SU-DHL-6 (cell line): ENCODE data around the gene KLHL7.

ENCODE experiments used
- H2AFZ ChIP-seq: fragments of 200-600 bp; sonication (generic); 2 replicates; pipeline ENCODE4 v1.6.1; 2014; ENCODE audit warnings: low read depth, mild to moderate bottlenecking, moderate library complexity, mixed read lengths, antibody characterized with exemption, low read length; ENCODE audit not compliant: severe bottlenecking
- H3F3A ChIP-seq: fragments of 200-600 bp; shearing (Covaris generic); 2 replicates; pipeline ENCODE4 v1.6.0; 2016; ENCODE audit warnings: antibody characterized with exemption, mild to moderate bottlenecking; ENCODE audit not compliant: insufficient read depth
- H3K27ac ChIP-seq: fragments of 200-600 bp; sonication (generic); 2 replicates; pipeline ENCODE4 v1.5.1; 2016; ENCODE audit warnings: low read depth, mild to moderate bottlenecking, low read length, moderate library complexity, mixed read lengths
- H3K27me3 ChIP-seq: fragments of 200-600 bp; sonication (generic), shearing (Covaris generic); 2 replicates; pipeline ENCODE4 v1.6.0; 2014; ENCODE audit warnings: mild to moderate bottlenecking, low read length
- H3K36me3 ChIP-seq: fragments of 200-600 bp; sonication (generic); 2 replicates; pipeline ENCODE4 v1.6.1; 2014; ENCODE audit warnings: mild to moderate bottlenecking, low read length, mixed read lengths
- H3K4me2 ChIP-seq: fragments of 300-600, 200-600 bp; shearing (Covaris generic), sonication (generic); 2 replicates; pipeline ENCODE4 v1.6.0; 2014; ENCODE audit warnings: low read length, low read depth, mild to moderate bottlenecking; ENCODE audit not compliant: poor library complexity, severe bottlenecking
- H3K4me3 ChIP-seq: fragments of 200-600 bp; sonication (generic); 2 replicates; pipeline ENCODE4 v1.5.1; 2014; ENCODE audit warnings: antibody characterized with exemption, low read length, mild to moderate bottlenecking, mixed read lengths; ENCODE audit not compliant: insufficient read depth, poor library complexity, severe bottlenecking
- H3K79me2 ChIP-seq: fragments of 200-600 bp; sonication (generic); 2 replicates; pipeline ENCODE4 v1.6.1; 2014; ENCODE audit warnings: mild to moderate bottlenecking, low read length, moderate library complexity; ENCODE audit not compliant: insufficient read depth
- H3K9ac ChIP-seq: fragments of 200-600 bp; sonication (generic); 2 replicates; pipeline ENCODE4 v1.7.0; 2014; ENCODE audit warnings: mild to moderate bottlenecking, low read length
- H3K9me2 ChIP-seq: fragments of 200-600 bp; sonication (generic); replicated peaks from 2 replicates; pipeline ENCODE4 v1.6.1; 2014; ENCODE audit warnings: low read length; ENCODE audit not compliant: insufficient read depth
- H3K9me3 ChIP-seq: fragments of 200-600 bp; sonication (generic); 2 replicates; pipeline ENCODE4 v1.6.1; 2014; ENCODE audit warnings: low read length, mixed read lengths; ENCODE audit not compliant: insufficient read depth
- H4K20me1 ChIP-seq: fragments of 200-600 bp; sonication (generic); 2 replicates; pipeline ENCODE4 v1.6.1; 2014; ENCODE audit warnings: low read depth, mild to moderate bottlenecking, antibody characterized with exemption, low read length, moderate library complexity, mixed read lengths
- EZH2phosphoT487 ChIP-seq: fragments of 200-600 bp; sonication (generic), shearing (Covaris generic); conservative IDR thresholded peaks from 2 replicates; pipeline ENCODE4 v1.6.1; 2018; ENCODE audit warnings: mild to moderate bottlenecking, antibody characterized with exemption, low read length, moderate library complexity, mixed read lengths
- TF ChIP-seq, protein P1 (sequence below): fragments of 200-600 bp; sonication (generic); IDR thresholded peaks from one replicate; pipeline ENCODE4 v1.5.1; 2017; ENCODE audit warnings: antibody characterized with exemption, mild to moderate bottlenecking, low read length, moderate library complexity; ENCODE audit not compliant: insufficient read depth, poor library complexity, severe bottlenecking

KLHL7 gene

DNA sequence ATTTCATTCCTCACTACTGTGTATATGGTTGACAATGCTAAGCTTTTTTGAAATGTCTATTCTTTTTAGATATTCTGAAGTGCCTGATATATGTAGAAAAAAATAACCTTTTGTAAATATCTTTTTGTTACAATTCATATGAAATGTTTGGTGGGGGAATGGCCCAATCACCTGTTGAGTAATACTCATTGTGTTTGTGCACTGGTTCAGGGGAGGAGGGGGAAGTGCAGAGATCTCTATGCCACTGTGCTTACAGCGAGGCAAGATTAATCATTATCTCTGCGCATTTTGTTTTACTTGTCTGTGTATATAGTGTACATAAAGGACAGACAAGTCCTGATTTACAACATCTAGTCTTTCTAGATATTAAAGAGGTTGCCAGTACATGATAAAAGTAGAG lies 101.4 kb downstream of the KLHL7 start:
- Histone ChIP-seq H3K9ac (no peak overlapping the region), H3K27ac (no peak overlapping the region), H2AFZ (no peak overlapping the region), H3K4me2 (no peak overlapping the region), H3K36me3 (peaks cover 4% of the 10 kb centered on the region; the same call in 1 of the 2 replicates), H3K9me2 (no peaks in the 10 kb centered on the region), H3K79me2 (no peaks in the 10 kb centered on the region), H4K20me1 (no peaks in the 10 kb centered on the region), H3F3A (peaks cover 13% of the 10 kb centered on the region), H3K27me3 (no peaks in the 10 kb centered on the region), H3K9me3 (no peaks in the 10 kb centered on the region), H3K4me3 (no peak overlapping the region)
- TF ChIP-seq, protein P1, sequence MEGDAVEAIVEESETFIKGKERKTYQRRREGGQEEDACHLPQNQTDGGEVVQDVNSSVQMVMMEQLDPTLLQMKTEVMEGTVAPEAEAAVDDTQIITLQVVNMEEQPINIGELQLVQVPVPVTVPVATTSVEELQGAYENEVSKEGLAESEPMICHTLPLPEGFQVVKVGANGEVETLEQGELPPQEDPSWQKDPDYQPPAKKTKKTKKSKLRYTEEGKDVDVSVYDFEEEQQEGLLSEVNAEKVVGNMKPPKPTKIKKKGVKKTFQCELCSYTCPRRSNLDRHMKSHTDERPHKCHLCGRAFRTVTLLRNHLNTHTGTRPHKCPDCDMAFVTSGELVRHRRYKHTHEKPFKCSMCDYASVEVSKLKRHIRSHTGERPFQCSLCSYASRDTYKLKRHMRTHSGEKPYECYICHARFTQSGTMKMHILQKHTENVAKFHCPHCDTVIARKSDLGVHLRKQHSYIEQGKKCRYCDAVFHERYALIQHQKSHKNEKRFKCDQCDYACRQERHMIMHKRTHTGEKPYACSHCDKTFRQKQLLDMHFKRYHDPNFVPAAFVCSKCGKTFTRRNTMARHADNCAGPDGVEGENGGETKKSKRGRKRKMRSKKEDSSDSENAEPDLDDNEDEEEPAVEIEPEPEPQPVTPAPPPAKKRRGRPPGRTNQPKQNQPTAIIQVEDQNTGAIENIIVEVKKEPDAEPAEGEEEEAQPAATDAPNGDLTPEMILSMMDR = no peak
- no peak for TF ChIP-seq EZH2phosphoT487

DNA sequence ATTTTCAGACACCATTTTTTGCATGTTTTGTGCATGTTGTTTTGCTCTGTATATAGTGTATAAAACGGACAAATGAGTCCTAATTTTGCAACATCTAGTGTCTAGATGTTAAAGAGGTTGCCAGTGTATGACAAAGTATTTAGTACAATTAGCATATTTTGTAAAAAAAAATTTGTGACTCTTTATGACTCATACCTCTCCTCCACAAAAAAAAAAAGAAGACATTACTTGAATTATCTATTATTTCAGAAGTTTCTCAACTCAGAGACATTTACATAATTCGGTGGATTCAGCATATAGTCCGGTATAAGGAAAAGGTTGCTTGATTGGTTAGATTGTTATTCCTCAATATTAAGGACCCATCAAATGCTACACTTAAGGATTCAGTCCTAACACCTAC lies 102.3 kb downstream of the KLHL7 start:
- no peaks in the 10 kb centered on the region for H4K20me1 ChIP-seq
- no peak overlapping the region for H3K27ac ChIP-seq
- H3K9ac ChIP-seq = no peak overlapping the region
- no peaks in the 10 kb centered on the region for H3K27me3 ChIP-seq
- peaks cover 4% of the 10 kb centered on the region; the same call in 1 of the 2 replicates for H3K36me3 ChIP-seq
- no peak overlapping the region for H2AFZ ChIP-seq
- no peak for TF ChIP-seq EZH2phosphoT487
- TF ChIP-seq, protein P1 = no peak
- no peaks in the 10 kb centered on the region for H3K9me3 ChIP-seq
- H3K9me2 ChIP-seq = no peaks in the 10 kb centered on the region
- H3K79me2 ChIP-seq = no peaks in the 10 kb centered on the region
- no peak overlapping the region for H3K4me3 ChIP-seq
- H3K4me2 ChIP-seq = no peak overlapping the region
- peaks cover 13% of the 10 kb centered on the region for H3F3A ChIP-seq

DNA sequence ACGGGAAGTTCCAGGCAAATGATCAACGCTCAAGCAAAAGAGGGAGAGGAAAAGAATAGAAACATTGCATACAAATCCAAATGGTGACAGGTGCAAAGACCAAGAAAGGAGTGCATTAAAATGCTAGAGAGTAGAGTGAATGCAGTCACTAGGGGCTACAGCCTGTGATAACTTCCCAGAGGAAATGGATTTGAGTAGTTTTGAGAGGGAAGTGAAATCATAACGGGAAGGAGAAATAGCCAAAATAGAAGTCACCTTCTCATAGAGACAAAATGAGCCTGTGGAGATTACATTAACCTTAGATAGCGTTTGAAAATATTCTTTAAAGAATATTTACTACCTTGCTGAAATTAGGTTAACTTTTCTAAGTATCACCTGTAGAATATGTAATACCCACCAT lies 102.7 kb downstream of the KLHL7 start:
- Histone ChIP-seq H3K4me2 (no peak overlapping the region), H3K27me3 (no peaks in the 10 kb centered on the region)
- TF ChIP-seq, protein P1 = no peak
- TF ChIP-seq EZH2phosphoT487 = no peak

More for the DNA sequence above, 102.7 kb downstream of the KLHL7 start:
- H3K79me2 ChIP-seq = no peaks in the 10 kb centered on the region
- H2AFZ ChIP-seq = no peak overlapping the region
- no peaks in the 10 kb centered on the region for H3K9me3 ChIP-seq
- H3K9ac ChIP-seq = no peak overlapping the region
- H3K4me3 ChIP-seq = no peak overlapping the region
- no peak overlapping the region for H3K27ac ChIP-seq
- peaks cover 9% of the 10 kb centered on the region for H3F3A ChIP-seq
- H3K9me2 ChIP-seq = no peaks in the 10 kb centered on the region
- peaks cover 4% of the 10 kb centered on the region; the same call in 1 of the 2 replicates for H3K36me3 ChIP-seq
- H4K20me1 ChIP-seq = no peaks in the 10 kb centered on the region
